Smooth muscle cell (in vitro differentiated cells): ENCODE results near the gene CEACAM20. TPM values are rescaled to one million over a fixed set of nuclear protein-coding genes. Genes with fewer than 3 reads are reported as not detected.
"Not testable (repeated sequence)": the region's sequence is repeated elsewhere in the genome, so short reads cannot be mapped to it uniquely, and the experiment has no call there.

Source experiments
- DNase-seq: peaks from one replicate; lab custom pipeline; 2025; ENCODE audit not compliant: unreplicated experiment; lab: John Stamatoyannopoulos, UW
- H2AFZ ChIP-seq: fragments of 200-600 bp; sonication (generic); 2 replicates; pipeline ENCODE4 v1.6.0; 2016; ENCODE audit warnings: antibody characterized with exemption, low read depth, mild to moderate bottlenecking
- H3F3A ChIP-seq: fragments of 200-600 bp; sonication (generic); 2 replicates; pipeline ENCODE4 v1.6.0; 2017; ENCODE audit warnings: antibody characterized with exemption, low read depth
- H3K27ac ChIP-seq: fragments of 200-600 bp; sonication (generic); 2 replicates; pipeline ENCODE4 v1.5.1; 2016; ENCODE audit warnings: low read depth, mild to moderate bottlenecking
- H3K27me3 ChIP-seq: fragments of 200-600 bp; sonication (generic); 2 replicates; pipeline ENCODE4 v1.6.1; 2016; ENCODE audit warnings: low read depth, mild to moderate bottlenecking
- H3K36me3 ChIP-seq: fragments of 200-600 bp; sonication (generic); 2 replicates; pipeline ENCODE4 v1.5.1; 2016; ENCODE audit warnings: low read depth
- H3K4me1 ChIP-seq: fragments of 200-600 bp; sonication (generic); 2 replicates; pipeline ENCODE4 v1.5.1; 2016; ENCODE audit warnings: low read depth
- H3K4me2 ChIP-seq: fragments of 200-600 bp; sonication (generic); 2 replicates; pipeline ENCODE4 v1.6.0; 2016; ENCODE audit warnings: mild to moderate bottlenecking
- H3K4me3 ChIP-seq: fragments of 200-600 bp; sonication (generic); 2 replicates; pipeline ENCODE4 v1.5.1; 2016; ENCODE audit warnings: mild to moderate bottlenecking
- H3K79me2 ChIP-seq: fragments of 200-600 bp; sonication (generic); 2 replicates; pipeline ENCODE4 v1.6.0; 2016; ENCODE audit warnings: low read depth, mild to moderate bottlenecking
- H3K9ac ChIP-seq: fragments of 200-600 bp; sonication (generic); 2 replicates; pipeline ENCODE4 v1.6.0; 2016; ENCODE audit warnings: low read depth
- H3K9me3 ChIP-seq: fragments of 200-600 bp; sonication (generic); replicated peaks from 2 replicates; pipeline ENCODE4 v1.5.1; 2016; ENCODE audit warnings: low read depth
- H4K20me1 ChIP-seq: fragments of 200-600 bp; sonication (generic); 2 replicates; pipeline ENCODE4 v1.6.0; 2016; ENCODE audit warnings: low read depth
- WGBS: methylation state at CpG from one replicate; pipeline ENCODE4 v1.1.7; 2016; ENCODE audit warnings: low lambda C conversion rate; 5-methylcytosine and 5-hydroxymethylcytosine counted together
- polyA plus RNA-seq: library from polyadenylated mRNA; unstranded; fragments of >200 nt; fragmentation: Nextera tagmentation; extraction: Ambion mirVana; gene quantifications from 2 replicates; pipeline ENCODE4 v1.2.1, GENCODE V29; 2016
- total RNA-seq: library from RNA; depleted of rRNA; stranded (reverse); fragments of >200 nt; gene quantifications from 2 replicates; pipeline ENCODE4 v1.2.3, GENCODE V29; 2014
- TF ChIP-seq, protein P1 (sequence below): fragments of 200-600 bp; sonication (generic); IDR thresholded peaks from 2 replicates; pipeline ENCODE4 v1.5.1; 2017; ENCODE audit warnings: borderline replicate concordance, mild to moderate bottlenecking, antibody characterized with exemption; ENCODE audit not compliant: insufficient read depth, poor library complexity, severe bottlenecking

CEACAM20 gene
- total and polyA plus RNA-seq, 2 experiments from 2014 or later, result not detected

DNA sequence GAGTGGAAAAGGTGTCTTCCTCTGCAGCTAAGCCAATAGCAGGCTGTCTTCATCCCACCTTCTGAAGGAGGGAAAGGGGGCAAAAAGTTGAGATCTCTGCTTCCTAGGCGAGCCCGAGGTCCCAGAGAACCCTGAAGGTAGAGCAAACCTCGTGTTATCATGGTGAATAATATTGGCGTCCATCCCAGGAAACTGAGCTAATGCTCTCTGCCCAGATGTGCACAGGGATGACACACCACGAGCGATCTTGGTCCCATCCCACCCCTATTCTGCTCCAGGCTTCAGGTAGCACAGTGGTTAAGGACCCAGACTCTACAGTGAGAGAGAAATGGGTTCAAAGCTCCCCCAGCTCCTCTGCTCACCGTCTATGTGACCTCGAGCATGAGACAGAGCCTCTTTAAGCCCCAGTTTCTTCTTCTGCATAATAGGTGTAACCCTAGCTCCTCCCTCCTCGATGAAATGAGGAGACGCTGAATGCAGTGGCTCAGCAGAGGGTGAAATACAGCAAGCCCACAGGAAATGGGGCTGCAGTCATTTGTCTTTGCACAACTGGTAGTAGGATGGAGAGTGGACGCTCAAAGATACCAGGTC, 9.9 kb upstream of the CEACAM20 start:
- Histone ChIP-seq H3K79me2 (no peaks in the 10 kb centered on the region), H2AFZ (no peak overlapping the region), H3K9me3 (no peaks in the 10 kb centered on the region), H3K4me3 (no peak overlapping the region), H3K4me1 (no peaks in the 10 kb centered on the region), H3K4me2 (no peak overlapping the region), H3K27ac (no peak overlapping the region), H3K36me3 (no peaks in the 10 kb centered on the region), H3K27me3 (no peaks in the 10 kb centered on the region), H4K20me1 (no peaks in the 10 kb centered on the region), H3K9ac (no peak overlapping the region), H3F3A (no peaks in the 10 kb centered on the region)
- TF ChIP-seq, protein P1, sequence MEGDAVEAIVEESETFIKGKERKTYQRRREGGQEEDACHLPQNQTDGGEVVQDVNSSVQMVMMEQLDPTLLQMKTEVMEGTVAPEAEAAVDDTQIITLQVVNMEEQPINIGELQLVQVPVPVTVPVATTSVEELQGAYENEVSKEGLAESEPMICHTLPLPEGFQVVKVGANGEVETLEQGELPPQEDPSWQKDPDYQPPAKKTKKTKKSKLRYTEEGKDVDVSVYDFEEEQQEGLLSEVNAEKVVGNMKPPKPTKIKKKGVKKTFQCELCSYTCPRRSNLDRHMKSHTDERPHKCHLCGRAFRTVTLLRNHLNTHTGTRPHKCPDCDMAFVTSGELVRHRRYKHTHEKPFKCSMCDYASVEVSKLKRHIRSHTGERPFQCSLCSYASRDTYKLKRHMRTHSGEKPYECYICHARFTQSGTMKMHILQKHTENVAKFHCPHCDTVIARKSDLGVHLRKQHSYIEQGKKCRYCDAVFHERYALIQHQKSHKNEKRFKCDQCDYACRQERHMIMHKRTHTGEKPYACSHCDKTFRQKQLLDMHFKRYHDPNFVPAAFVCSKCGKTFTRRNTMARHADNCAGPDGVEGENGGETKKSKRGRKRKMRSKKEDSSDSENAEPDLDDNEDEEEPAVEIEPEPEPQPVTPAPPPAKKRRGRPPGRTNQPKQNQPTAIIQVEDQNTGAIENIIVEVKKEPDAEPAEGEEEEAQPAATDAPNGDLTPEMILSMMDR, result no peak
- 77% methylated on average over 11 of the region's 11 CpGs for WGBS
- no peak for DNase-seq

DNA sequence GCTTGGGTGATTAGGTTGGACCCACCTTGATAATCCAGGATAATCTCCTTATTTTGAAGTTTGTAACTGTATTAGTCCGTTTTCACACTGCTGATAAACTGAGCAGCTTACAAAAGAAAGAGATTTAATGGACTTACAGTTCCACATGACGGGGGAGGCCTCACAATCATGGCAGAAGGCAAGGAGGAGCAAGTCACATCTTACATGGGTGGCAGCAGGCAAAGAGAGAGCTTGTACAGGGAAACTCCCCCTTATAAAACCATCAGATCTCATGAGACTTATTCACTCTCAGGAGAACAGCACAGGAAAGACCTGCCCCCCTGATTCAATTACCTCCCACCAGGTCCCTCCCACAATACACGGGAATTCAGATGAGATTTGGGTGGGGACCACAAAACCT, 5.9 kb upstream of the CEACAM20 start:
- H3K9ac ChIP-seq, H3K4me3 ChIP-seq, DNase-seq, H3K27ac ChIP-seq, H2AFZ ChIP-seq, H3K79me2 ChIP-seq, H3K9me3 ChIP-seq, H4K20me1 ChIP-seq, H3K27me3 ChIP-seq, H3K4me1 ChIP-seq, H3K36me3 ChIP-seq, H3K4me2 ChIP-seq, H3F3A ChIP-seq: not testable (repeated sequence)
- 59% methylated on average over 3 of the region's 3 CpGs for WGBS

DNA sequence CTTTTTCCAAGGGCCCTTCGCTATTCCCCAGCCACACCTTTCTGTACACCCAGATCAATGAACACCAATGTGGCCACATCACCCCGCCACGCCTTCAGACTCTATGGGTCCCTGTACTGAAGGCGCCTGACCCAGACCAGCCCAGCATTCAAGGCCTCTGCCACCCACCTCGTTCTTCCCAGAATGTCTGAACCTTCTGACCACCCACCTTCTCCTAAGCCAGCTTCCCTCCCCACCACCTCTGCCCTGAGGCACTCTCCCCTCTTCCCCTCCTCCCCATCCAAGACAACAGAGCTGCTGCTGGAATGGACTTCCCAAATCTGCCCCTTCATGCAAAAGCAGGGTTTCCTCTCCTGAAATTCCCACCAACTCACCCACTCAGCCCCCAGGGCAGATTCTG, 3.3 kb upstream of the CEACAM20 start:
- H3K4me1 ChIP-seq, result no peaks in the 10 kb centered on the region
- H4K20me1 ChIP-seq, result no peaks in the 10 kb centered on the region
- 80% methylated on average over 5 of the region's 5 CpGs for WGBS
- H3K4me2 ChIP-seq, result no peak overlapping the region
- no peaks in the 10 kb centered on the region for H3K79me2 ChIP-seq
- H2AFZ ChIP-seq, result no peak overlapping the region
- no peak overlapping the region for H3K27ac ChIP-seq
- H3K27me3 ChIP-seq, result no peaks in the 10 kb centered on the region
- DNase-seq, result no peak
- no peaks in the 10 kb centered on the region for H3F3A ChIP-seq
- H3K4me3 ChIP-seq, result no peak overlapping the region
- no peaks in the 10 kb centered on the region for H3K36me3 ChIP-seq
- H3K9me3 ChIP-seq, result no peaks in the 10 kb centered on the region
- TF ChIP-seq, protein P1, result no peak
- H3K9ac ChIP-seq, result no peak overlapping the region

DNA sequence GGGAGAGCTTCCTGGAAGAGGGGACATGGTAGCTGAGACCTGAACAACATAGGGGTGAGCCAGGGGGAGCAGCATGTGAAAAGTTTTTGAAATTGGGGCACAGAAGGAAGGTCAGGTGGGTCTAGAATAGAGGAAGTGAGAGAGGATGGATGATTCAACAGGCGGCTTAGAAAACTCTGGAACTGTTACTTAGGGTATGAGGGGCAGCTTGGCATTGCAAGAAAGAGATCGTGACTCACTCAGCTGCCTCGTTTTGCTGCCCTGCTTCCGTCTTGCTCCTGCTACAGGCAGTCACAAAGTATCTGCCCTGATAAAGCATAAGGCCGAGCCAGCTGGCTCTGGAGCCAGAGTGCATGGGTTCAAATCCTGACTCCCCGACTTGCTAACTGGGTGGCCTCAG, 1.3 kb upstream of the CEACAM20 start:
- Histone ChIP-seq H3K27me3 (no peaks in the 10 kb centered on the region), H3K79me2 (no peaks in the 10 kb centered on the region), H3K4me3 (no peak overlapping the region), H3K36me3 (no peaks in the 10 kb centered on the region), H3K27ac (no peak overlapping the region), H3K9me3 (no peaks in the 10 kb centered on the region), H2AFZ (no peak overlapping the region), H3K4me2 (no peak overlapping the region), H3F3A (no peaks in the 10 kb centered on the region), H3K9ac (no peak overlapping the region), H4K20me1 (no peaks in the 10 kb centered on the region), H3K4me1 (no peaks in the 10 kb centered on the region)
- WGBS, result 60% methylated on average over 6 of the region's 6 CpGs
- DNase-seq, result no peak
- TF ChIP-seq, protein P1, result no peak
